ENCODE results near the gene FHAD1.

DNA sequence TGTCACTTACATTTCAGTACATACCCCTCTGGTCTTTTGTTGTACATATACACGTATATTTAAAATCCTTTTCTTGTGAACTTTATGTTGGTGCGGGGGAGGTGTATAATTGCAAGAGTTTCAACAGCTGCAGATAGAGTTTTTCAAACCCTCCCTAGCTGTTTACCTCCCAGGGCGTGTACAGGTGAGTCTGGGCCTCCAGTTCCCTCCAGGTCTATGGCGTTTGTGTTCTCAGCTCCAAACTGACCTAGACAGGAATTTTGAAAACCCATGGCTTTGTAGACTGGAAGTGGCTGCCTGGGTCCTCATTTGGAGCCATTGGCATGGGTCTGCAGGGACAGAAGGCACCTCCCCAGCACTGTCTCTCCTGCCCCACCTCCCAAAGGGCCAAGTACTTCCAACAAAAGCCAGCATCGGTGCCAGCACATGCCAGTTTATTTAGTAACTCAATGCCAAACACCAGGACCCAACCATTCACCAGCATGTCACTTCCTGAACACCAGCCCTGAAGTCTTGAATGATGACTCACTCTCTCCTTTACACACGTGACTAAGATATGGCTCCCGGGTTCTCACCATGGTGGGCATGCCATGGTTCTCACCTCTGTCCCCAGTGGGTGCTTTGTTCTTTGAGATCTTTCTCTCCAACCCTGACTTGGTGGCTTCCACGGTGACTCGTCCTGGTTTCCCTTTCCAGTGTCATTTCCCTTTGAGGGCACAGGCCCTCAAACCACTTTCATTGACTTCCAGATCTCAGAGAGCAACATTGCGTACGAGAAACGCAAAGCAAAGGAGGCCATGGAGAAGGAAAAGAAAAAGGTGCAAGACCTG is 105.3 kb downstream of the FHAD1 start:
- TF ChIP-seq CTCF (IDR thresholded peaks at IDR 0.05; ENCODE audit: low read depth, low read length, poor library complexity, severe bottlenecking) (no peak), EZH2phosphoT487 (IDR thresholded peaks at IDR 0.05; ENCODE audit: borderline replicate concordance, low read length) (no peak)
